Measurements from ENCODE around the gene IQSEC1.

GRCh38 chr3:12911881-12912415 is 161.3 kb downstream of the IQSEC1 start:
- TF ChIP-seq L3MBTL2 (IDR thresholded peaks at IDR 0.05) (no peak), POLR2A (conservative IDR thresholded peaks at IDR 0.05) (no peak), CBX5 (IDR thresholded peaks at IDR 0.05; ENCODE audit: borderline replicate concordance, low read depth) (no peak), TCF7L2 (IDR thresholded peaks at IDR 0.05; ENCODE audit: low read depth, low read length) (no peak), HCFC1 (IDR thresholded peaks at IDR 0.05; ENCODE audit: low read depth, low read length) (no peak), CHD2 (IDR thresholded peaks at IDR 0.05; ENCODE audit: low read depth, low read length) (no peak), EZH2 (IDR thresholded peaks at IDR 0.05; ENCODE audit: borderline replicate concordance, low read depth, low read length) (no peak), CTCF (IDR thresholded peaks at IDR 0.05 in 2 of 3, conservative IDR thresholded peaks at IDR 0.05 in 1 of 3; ENCODE audit: insufficient read depth in 2 of 3, low read depth in 1 of 3, low read length in 3 of 3) (no peak), ZC3H4 (CRISPR knock-in tag; IDR thresholded peaks at IDR 0.05; ENCODE audit: borderline replicate concordance) (no peak), NFATC3 (IDR thresholded peaks at IDR 0.05) (no peak), PKNOX1 (IDR thresholded peaks at IDR 0.05) (no peak), BRCA1 (IDR thresholded peaks at IDR 0.05) (no peak), BRCA1 (CRISPR knock-in tag; IDR thresholded peaks at IDR 0.05) (no peak), ZNF764 (CRISPR knock-in tag; IDR thresholded peaks at IDR 0.05; ENCODE audit: low read depth) (no peak)
